Measurements from ENCODE around the gene RBMS3.

RBMS3 gene

DNA sequence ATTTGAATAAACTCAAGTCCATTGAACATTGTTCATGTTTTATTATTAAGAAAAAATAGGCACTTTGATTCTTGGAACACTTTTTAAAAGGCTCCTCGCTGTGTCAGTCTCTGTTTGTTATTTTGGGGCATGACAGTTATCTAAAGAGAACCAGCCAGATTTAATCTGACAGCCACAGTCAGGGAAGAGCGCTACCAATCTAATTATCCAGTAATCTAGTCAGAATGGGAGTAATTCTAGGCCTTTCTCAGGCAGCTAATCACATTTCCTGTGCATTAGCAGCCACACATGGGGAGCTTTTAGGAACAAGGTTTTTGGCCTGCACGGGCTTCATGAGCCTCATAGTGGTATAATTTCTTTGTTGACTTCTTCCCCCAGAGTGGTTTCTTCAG is 362.2 kb downstream of the RBMS3 start:
- no peak for DNase-seq (ENCODE audit: extremely low read depth, insufficient read length)
- H3K4me3 ChIP-seq (replicated peaks; ENCODE audit: low read depth, low read length): no peak overlapping the region
- no peaks in the 10 kb centered on the region for H3K36me3 ChIP-seq (ENCODE audit: control insufficient read depth, insufficient read depth, low read length)
- H3K27me3 ChIP-seq (replicated peaks; ENCODE audit: control insufficient read depth, insufficient read depth, low read length): no peaks in the 10 kb centered on the region
- TF ChIP-seq, protein P1, sequence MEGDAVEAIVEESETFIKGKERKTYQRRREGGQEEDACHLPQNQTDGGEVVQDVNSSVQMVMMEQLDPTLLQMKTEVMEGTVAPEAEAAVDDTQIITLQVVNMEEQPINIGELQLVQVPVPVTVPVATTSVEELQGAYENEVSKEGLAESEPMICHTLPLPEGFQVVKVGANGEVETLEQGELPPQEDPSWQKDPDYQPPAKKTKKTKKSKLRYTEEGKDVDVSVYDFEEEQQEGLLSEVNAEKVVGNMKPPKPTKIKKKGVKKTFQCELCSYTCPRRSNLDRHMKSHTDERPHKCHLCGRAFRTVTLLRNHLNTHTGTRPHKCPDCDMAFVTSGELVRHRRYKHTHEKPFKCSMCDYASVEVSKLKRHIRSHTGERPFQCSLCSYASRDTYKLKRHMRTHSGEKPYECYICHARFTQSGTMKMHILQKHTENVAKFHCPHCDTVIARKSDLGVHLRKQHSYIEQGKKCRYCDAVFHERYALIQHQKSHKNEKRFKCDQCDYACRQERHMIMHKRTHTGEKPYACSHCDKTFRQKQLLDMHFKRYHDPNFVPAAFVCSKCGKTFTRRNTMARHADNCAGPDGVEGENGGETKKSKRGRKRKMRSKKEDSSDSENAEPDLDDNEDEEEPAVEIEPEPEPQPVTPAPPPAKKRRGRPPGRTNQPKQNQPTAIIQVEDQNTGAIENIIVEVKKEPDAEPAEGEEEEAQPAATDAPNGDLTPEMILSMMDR (IDR thresholded peaks at IDR 0.05; ENCODE audit: insufficient read depth, low read length, poor library complexity, severe bottlenecking): no peak

DNA sequence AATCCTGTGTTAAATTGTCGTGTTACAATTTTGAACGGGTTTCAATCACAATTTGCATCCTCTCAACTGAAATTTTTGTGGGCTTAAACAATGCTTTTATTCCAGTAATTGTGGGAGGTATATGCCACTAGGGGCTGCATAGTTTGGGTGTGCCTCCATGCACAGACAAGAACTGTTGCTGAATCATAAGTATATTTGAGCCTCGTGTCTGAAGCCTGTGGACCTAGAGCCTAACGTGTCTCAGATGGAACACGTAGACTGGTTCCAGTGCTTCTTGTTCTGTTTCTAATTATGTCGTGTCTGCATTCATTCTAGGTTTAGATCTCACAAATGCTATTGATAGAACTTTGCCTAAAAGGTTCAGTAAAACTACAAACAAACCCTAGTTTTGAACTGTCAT is 363.4 kb downstream of the RBMS3 start:
- Histone ChIP-seq H3K36me3 (ENCODE audit: control insufficient read depth, insufficient read depth, low read length) (no peaks in the 10 kb centered on the region), H3K27me3 (replicated peaks; ENCODE audit: control insufficient read depth, insufficient read depth, low read length) (no peaks in the 10 kb centered on the region), H3K4me3 (replicated peaks; ENCODE audit: low read depth, low read length) (no peak overlapping the region)
- TF ChIP-seq, protein P1 (IDR thresholded peaks at IDR 0.05; ENCODE audit: insufficient read depth, low read length, poor library complexity, severe bottlenecking): no peak
- DNase-seq (ENCODE audit: extremely low read depth, insufficient read length): no peak

DNA sequence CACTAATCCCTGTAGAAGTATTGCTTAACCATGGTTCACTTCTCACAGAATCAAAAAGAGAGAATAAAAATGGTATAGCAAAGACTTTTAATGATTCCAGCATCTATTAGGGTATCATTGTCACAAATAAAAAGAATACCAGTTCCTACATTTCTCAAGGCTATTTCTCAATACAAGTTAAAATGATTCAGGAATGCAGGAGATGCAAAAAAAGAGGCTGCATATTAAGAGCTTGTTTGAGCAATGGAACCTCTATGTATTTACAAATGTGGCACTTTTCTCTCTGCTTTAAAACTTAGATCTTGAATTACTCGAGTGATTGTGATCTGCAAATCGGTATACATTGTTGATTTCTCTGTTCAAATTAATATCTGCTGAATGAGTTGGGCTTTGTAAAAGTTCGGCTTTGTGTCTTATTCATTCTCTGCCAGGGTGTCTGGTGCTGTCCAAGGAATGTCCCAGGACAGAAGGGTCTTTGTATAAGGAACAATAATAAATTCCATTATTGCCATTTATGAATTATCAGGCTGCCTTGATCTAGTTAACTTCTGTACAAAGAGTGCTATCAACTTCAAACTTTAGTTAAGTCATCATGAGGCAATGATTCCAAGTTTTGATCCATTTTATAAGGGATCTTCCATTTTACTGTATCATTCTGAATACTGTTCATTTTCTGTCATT is 364.2 kb downstream of the RBMS3 start:
- no peaks in the 10 kb centered on the region for H3K36me3 ChIP-seq (ENCODE audit: control insufficient read depth, insufficient read depth, low read length)
- no peak for DNase-seq (ENCODE audit: extremely low read depth, insufficient read length)
- H3K27me3 ChIP-seq (replicated peaks; ENCODE audit: control insufficient read depth, insufficient read depth, low read length): no peaks in the 10 kb centered on the region
- TF ChIP-seq, protein P1 (IDR thresholded peaks at IDR 0.05; ENCODE audit: insufficient read depth, low read length, poor library complexity, severe bottlenecking): no peak
- H3K4me3 ChIP-seq (replicated peaks; ENCODE audit: low read depth, low read length): no peak overlapping the region

DNA sequence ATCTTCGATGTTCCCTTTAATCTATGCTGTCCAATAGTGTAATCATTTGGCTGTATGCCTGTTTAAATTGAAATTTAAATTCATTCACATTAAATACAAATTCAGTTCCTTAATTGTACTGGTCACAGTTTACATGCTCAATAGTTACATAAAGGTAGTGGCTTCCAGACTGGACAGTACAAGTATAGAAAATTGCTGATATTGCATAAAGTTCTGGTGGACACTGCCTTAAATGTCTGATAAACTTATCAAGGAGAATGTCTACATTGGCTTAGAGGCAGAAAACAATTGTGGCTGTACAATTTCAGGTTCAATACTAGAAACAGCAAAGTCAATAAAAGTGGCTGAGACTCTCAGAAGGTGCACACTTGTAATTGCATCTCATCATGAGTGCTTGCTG is 365.2 kb downstream of the RBMS3 start:
- Histone ChIP-seq H3K4me3 (replicated peaks; ENCODE audit: low read depth, low read length) (no peak overlapping the region), H3K27me3 (replicated peaks; ENCODE audit: control insufficient read depth, insufficient read depth, low read length) (no peaks in the 10 kb centered on the region), H3K36me3 (ENCODE audit: control insufficient read depth, insufficient read depth, low read length) (no peaks in the 10 kb centered on the region)
- DNase-seq (ENCODE audit: extremely low read depth, insufficient read length): no peak
- TF ChIP-seq, protein P1 (IDR thresholded peaks at IDR 0.05; ENCODE audit: insufficient read depth, low read length, poor library complexity, severe bottlenecking): no peak

DNA sequence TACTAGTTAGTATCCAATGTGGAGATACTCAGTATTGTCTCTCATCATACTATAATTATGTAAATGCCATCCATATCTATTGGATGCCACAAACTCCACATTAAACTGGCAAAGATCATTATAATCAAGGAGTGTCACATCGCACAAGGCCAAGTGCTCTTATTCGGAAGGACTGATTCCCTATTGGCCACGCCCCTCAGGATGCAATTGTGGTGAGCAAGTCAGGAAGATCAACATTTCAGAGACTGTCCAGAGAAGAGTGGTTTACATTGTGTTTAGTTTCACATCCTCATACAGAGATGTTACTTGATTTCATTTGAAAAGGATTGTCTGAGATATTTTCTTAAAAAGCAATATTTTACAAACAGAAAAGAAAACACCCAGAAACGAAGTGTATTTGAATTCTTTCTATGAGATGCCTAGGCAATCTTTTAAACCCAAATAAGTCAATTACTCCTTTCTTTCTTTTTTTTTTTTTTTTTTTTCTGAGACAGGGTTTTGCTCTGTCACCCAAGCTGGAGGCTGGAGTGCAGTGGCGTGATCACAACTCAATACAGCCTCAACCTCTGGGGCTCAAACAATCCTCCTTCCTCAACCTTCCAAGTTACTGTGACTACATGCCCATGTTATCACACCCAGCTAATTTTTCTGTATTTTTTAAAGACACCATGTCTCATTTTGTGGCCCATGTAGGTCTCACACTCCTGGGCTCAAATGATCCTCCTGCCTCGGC is 369.1 kb downstream of the RBMS3 start:
- TF ChIP-seq, protein P1 (IDR thresholded peaks at IDR 0.05; ENCODE audit: insufficient read depth, low read length, poor library complexity, severe bottlenecking): no peak
- no peak overlapping the region for H3K4me3 ChIP-seq (replicated peaks; ENCODE audit: low read depth, low read length)
- H3K36me3 ChIP-seq (ENCODE audit: control insufficient read depth, insufficient read depth, low read length): no peaks in the 10 kb centered on the region
- H3K27me3 ChIP-seq (replicated peaks; ENCODE audit: control insufficient read depth, insufficient read depth, low read length): no peaks in the 10 kb centered on the region
- DNase-seq (ENCODE audit: extremely low read depth, insufficient read length): peak; percentile 4
